HG02938 (cell line): ENCODE results near the gene ENG.
A peak's percentile ranks its signal among the peaks of the same experiment; 100 is the strongest.

Experiments
- ATAC-seq: cut with Tn5 transposase; IDR thresholded peaks from one replicate; pipeline ENCODE4 v1.9.1; 2021; ENCODE audit warnings: mild to moderate bottlenecking, moderate library complexity; ENCODE audit not compliant: unreplicated experiment

ENG gene

DNA sequence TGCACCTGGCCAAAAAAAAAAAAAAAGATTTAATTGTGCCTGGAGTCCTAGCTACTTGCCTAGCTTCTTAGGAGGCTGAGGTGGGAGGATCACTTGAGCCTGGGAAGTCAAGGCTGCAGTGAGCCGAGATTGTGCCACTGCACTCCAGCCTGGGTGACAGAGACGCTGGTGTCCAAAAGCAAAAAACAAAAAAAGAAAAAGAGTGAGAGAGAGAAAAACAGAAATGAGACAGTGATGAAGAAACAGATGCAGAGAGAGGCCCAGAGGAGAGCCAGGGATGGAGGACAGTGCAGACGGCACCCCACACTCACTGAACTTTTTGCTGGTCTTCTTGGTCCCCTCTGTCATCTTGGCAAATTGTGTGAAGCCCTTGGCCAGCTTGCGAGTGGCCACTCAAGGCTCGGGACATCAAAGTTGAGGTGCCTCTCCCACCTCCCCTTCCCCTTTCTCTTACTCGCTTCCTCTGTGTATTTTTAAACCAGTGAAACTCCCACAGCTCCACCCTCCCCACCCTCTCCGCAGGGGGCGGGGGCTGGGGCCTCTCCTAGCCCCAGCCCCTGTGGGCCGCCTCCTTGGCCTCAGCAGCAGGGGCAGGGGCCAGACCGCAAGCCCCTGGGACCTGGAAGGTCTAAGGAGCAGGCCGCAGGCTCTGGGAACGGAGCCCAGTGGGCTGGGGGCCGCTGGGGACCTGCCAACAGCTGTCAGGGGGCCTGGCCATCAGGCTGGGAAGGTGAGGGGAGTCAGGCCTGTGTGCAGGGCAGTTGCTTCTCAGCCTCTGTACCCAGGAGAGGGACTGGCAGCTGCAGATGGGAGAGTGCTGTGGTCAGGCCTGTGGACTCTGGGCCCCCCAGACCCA, 76.0 kb downstream of the ENG start, which contains the start of gene SH2D3C:
TSS of gene SH2D3C (minus strand) at position 387 of the 856 bp plus-strand sequence. CDS start at position 348, 39 bp downstream.
- no peak for ATAC-seq

DNA sequence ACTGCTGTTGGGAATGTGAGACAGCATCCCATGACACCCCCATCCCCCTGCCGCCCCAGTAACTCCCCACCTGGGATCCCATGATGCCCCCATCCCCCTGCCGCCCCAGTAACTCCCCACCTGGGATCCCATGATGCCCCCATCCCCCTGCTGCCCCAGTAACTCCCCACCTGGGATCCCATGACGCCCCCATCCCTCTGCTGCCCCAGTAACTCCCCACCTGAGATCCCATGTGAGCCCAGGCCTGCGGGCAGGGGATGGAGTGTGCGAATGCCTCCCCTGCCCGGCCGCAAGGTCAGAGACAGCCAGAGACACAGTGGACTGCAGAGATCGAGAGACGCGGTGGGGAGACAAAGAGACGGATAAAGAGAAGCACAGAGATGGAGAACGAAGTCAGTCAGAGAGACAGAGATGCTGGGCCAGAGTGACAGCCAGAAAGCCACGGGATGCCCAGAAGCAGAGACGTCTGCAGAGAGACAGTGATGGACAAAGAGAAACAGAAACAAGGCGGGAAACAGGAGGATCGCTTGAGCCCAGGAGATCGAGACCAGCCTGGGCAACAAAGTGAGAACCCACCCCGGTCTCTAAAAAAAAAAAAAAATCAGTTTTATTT, 77.0 kb downstream of the ENG start:
- no peak for ATAC-seq

DNA sequence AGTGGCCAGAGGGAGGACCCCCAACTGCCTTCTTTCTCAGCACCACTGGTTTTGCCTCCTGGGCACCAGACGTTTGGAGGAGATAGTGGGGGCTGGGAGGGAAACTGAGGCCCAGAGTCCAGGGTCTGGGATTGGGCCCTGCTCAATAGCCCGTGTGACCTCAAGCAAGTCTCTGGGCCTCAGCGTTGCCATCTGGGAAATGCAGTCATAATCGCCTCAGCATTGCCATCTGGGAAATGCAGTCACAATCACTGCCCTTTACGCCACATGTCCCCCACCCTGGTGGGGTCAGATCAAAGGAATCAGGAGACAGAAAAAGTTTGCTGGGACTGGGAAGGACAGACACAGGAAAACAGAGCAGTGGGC, 77.6 kb downstream of the ENG start:
- no peak for ATAC-seq

DNA sequence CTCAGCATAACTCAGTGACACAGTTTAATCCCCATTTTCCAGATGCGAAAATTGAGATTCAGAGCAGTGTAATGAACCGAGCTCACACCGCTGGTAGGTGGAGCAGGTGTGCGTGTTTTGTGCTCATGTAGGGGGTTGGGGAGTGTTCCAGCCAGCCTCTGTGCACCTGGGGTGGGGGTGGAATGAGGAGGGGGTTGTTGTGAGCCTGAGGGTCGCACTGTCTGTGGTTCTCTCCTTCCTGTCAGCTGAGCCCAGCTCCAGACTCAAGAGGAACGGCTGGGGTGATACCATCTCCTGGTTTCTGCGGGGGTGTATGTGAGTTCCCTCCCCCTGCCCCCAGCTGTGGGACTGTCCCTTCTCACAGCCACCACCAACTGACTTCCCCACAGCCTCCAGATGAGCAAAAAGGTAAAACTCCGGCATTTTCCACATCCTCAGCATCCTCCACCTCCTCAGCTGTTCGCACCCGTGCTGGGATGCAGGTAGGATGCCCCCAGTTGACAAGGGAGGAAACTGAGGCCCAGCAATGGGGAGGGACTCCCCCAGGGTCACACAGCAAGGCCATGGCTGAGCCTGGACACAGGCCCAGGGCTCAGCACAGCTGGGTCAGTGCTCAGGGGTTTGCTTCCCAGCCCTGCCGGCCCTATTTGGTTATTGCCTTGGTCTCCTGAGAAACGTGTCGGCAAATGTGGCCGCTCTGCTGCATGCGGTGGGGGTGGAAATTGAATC, 78.1 kb downstream of the ENG start:
- no peak for ATAC-seq

DNA sequence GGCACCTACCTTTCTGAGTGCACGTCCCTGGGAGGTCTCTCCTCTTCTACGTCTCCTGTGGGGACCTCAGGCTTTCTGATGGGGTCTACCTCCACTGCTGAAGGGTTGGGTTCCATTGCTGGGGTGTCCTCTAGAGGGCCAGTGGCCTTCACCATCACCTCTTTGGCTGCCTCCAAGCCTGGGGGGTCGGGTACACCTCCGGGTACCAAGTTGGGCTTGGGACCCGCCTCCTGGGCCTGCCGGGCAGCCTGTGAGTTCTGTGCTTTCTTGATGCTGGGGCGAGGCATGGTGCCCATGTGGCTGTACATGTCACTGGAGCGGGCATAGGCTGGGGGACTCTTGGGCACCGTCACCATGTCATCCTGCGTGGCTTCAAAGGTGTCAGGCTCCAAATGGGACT, 80.5 kb downstream of the ENG start:
- no peak for ATAC-seq

DNA sequence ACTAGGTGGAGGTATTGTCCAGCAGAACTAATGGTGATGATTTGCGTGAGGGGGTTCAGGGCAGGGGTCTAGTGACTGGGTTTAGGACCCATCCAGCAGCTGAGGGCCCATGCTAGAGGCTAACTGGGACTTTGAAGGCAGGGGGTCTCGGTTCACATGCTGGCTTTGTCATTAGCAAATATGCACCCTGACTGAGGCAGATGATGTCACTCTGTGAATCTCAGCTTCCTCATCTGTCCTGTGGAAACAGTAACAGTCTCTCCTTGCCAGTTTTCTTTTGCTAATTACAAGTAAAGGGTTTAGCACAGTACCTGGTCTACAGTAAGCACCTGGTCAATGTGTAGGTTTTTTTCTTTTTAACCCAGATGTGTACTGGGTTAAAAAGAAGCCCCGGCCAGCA, 81.2 kb downstream of the ENG start:
- ATAC-seq = no peak

DNA sequence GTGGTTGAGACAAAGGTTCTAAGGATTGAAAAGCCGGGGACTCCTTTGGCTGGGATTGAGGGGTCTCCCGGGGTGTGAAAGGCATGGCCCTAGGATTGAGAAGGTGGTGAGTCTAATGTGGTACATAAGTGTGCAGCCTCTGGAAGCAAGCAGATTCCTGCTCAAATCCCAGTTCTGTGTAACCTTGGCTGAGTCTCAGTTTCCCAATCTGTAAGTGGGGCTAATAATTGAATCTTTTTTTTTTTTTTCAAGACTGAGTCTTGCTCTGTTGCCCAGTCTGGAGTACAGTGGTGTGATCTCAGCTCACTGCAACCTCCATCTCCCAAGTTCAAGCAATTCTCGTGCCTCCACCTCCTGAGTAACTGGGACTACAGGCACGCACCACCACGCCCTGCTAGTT, 81.9 kb downstream of the ENG start:
- ATAC-seq = no peak

DNA sequence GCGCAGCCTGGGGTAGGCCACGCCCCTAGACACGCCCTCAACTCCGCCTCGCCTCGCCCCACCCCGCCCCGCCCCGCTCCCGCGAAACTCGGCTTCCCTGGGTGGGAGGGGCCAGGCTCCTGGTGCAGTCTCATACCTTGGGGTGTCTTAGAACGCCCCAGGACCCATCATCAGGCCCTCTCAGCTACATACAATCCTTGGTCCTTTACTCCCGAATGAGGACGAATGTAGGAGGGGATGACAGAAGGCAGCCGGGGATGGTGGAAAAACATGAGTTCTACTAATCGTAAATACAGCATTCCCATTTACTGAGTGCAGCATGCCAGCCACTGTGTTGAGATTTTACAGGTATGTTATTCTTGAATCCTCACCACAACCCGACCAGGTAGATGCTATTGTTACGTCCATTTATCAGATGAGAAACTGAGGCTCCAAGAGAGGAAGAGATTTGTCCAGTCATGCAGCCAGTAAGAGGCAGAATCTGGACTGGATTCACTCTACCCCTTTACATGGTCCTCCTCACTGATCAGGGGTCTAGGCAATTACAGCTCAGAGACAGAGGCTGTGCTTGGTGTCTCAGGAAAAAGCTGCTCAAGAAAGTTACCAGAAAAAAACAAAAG, 82.8 kb downstream of the ENG start:
- no peak for ATAC-seq

DNA sequence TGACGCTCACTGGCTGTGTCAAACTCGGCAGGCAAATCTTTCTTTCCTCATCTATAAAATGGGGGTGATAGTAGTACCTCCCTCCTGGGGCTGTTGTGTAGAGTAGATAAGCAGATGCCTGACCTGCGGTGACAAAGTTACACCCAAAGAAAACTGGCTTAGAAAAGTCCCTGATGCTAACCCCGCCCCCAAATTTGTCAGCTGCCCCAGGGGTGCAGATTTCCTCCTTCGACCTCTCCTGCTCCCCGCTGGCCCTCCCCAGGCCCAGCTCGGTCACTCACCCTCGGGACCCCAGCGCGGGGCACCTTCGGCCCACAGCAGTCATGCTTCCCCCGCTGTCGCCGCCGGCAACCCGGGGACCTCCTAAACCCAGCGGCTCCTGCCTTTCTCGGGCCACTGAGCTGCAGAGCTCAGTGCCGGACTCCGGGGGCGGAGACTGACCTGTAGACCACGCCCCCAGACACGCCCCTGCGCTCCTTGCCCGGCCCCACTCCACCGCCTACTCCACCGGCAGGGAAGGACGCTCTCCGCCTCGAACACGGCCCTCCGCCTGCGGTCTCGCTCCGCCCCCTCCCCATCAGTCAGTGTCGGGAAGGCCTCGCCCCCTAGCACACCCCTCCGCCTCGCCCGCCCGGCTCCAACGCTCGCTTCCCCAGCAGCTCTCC, 83.4 kb downstream of the ENG start:
- ATAC-seq = peak; percentile 77

DNA sequence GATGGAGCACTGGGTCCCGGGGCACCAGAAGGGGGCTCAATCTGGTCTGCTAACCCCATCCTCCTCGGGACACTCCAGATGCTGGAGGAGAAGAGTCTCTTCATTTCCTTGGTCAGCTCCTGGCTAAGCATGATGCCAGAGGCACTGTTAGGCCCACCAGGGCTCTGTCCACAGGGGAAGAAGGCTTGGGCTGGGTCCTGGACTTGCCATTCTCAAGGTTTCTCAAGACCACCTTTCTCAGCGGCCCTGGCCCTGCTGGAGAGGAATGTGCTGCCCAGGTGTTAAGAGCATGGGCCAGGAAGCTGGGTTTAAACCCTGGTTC, 83.9 kb downstream of the ENG start:
- ATAC-seq = no peak

DNA sequence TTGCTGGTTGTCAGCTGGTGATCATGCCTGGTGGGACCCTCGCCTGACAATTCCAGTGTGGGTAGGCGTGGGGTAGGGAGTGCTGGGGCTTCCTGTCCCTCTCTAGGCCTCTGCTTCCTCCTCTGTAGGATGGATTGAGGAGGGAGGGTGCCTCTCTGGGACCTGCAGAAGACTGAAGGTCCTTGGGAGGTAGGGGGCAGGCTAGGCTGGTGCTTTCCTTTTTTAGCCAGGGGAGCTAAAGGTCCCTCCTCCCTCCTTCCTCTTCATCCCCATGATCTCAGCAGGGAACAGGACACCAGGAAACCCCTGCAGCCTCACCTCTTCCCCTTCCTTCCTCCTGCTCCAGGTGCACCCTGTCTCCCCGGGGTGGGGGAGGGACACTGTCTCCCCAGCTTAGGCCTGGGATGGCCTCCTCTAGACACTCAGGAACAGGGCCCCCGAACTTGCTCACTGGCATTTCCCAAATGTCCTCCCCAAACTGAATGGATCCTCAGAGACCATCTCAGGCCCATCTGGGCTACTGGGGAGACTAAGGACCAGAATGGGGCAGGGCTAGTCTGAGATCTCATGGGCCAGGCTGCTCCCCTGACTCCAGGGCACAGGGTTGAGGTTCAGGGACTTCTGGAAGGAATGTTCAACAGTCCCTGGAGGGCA, 84.4 kb downstream of the ENG start:
- no peak for ATAC-seq

DNA sequence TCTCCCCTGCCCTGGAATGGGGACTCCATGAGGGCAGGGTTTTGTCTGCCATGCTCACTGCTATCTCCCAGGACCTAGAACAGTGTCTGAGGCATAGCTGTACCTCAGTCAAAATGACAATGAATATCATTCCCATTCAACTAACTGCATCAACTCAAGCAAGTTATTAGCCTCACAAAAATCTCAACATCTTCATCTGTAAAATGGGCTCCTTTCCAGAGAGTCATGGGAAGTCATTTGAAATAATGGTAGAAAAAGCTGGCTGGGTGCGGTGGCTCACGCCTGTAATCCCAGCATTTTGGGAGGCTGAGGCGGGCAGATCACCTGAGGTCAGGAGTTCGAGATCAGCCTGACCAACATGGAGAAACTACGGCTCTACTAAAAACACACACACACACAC, 85.4 kb downstream of the ENG start:
- ATAC-seq = no peak

DNA sequence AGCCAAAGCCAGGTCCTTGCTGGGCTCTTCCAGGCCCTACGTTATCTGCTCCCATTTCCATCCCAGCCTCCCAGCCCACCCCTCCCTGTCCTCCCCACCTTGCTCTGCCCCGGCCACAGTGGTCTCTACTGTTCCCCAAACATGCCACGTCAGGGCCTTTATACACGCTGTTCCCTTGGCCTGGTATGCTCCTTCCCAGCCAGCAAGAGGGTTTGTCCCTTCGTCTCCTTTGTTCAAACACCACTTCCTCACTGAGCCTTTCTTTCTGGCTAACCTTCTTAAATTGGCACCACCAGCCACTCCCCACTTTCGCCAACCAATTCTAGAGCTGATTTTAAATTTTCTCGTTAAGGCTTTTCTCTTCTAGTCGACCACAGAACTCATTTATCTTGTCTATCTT, 85.8 kb downstream of the ENG start:
- no peak for ATAC-seq

DNA sequence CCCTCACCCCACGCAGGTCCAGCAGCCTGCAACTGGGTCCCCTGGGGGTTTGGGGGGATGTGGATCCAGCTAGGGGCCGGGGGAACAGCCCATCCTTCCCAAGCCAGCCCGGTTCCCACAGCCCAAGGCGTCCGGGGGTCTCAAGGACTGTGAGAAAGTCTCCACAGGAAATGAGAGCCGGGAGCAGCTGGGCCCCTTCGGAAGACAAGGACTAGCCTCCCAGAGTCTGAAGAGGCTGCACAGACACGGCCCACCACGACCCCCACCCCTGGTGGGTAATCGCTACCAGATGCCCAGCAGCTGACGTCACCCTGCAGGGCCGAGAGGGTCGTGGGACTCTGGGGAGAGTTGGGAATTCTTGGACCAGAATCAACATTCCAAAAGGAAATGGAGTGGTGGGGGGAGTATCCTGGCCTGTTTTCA, 86.5 kb downstream of the ENG start:
- no peak for ATAC-seq

DNA sequence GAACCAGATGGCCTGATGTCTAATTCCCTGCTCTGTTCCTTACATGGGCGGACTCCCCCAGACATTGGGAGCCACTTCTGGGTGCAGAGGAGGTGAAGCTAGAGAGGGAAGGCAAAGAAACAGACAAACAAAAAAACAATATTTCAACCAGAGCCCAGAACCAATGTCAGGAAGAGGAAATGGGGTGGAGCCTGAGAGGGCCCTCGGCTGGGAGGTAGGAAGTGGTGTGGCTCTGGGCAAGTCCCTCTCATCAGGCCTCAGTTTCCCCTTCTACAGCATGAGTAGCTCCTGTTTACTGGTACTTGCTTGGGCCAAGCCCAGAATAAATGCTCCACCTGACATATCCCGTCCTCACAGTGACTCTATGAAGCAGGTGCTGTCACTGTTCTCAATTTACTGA, 87.0 kb downstream of the ENG start:
- ATAC-seq = no peak

DNA sequence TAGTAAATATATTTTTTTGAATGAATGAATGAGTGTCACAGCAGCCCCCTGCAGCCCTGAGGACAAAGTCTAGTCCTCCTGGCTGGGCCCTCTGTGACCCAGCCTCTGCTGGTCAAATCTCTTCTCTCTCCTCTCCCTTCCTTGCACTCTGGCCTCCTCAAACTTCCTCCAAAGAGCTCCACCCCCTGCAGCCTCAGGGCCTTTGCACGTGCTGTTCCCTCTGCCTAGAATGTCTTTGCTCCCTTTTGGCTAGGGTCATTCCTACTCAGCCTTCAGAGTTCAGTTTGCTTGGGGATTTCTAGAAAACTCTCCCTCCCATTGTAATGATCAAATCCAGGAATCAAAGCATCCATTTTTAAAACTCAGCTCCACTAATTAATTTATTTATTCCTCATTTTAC, 89.0 kb downstream of the ENG start:
- ATAC-seq = no peak
